22Rv1 (cell line): ENCODE data around the gene TMEM212.

Experiments
- H3K27ac ChIP-seq: fragments of 450-650 bp; 2 replicates; pipeline ENCODE4 v1.5.1; 2017
- ZFX ChIP-seq: fragments of 450-650 bp; IDR thresholded peaks from 2 replicates; pipeline ENCODE4 v1.6.1; 2017; ENCODE audit warnings: antibody characterized with exemption, borderline replicate concordance
- TF ChIP-seq, protein P1 (sequence below): fragments of 450-650 bp; IDR thresholded peaks from 2 replicates; pipeline ENCODE4 v1.5.1; 2017; ENCODE audit warnings: mild to moderate bottlenecking

TMEM212 gene

GRCh38 chr3:171888466-171888865 lies 45.3 kb downstream of the TMEM212 start:
- no peak for TF ChIP-seq ZFX
- TF ChIP-seq, protein P1, sequence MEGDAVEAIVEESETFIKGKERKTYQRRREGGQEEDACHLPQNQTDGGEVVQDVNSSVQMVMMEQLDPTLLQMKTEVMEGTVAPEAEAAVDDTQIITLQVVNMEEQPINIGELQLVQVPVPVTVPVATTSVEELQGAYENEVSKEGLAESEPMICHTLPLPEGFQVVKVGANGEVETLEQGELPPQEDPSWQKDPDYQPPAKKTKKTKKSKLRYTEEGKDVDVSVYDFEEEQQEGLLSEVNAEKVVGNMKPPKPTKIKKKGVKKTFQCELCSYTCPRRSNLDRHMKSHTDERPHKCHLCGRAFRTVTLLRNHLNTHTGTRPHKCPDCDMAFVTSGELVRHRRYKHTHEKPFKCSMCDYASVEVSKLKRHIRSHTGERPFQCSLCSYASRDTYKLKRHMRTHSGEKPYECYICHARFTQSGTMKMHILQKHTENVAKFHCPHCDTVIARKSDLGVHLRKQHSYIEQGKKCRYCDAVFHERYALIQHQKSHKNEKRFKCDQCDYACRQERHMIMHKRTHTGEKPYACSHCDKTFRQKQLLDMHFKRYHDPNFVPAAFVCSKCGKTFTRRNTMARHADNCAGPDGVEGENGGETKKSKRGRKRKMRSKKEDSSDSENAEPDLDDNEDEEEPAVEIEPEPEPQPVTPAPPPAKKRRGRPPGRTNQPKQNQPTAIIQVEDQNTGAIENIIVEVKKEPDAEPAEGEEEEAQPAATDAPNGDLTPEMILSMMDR, result no peak

DNA sequence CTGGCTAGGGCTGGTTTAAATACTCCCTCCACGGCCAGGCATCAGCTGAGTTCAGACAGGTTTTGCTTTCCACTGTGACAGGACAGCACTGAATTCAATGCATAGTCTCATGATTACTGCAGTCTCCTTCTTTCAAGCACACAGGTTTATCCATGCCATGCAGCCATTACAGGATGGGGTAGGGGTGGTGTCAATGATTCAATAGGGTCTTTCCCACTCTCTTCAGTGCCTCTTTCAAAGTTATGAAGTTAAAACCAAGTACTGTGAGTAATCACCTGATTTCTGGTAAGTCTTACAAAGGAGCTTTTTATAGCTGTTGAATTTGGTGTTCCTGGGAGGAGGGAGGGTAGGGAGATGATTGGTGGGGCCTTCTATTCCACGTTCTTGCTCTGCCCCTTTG lies 47.2 kb downstream of the TMEM212 start:
- TF ChIP-seq, protein P1, result no peak
- no peak for TF ChIP-seq ZFX
- no peak overlapping the region for H3K27ac ChIP-seq

More at GRCh38 chr3:171888466-171888865, 45.3 kb downstream of the TMEM212 start:
- H3K27ac ChIP-seq, result no peak overlapping the region

DNA sequence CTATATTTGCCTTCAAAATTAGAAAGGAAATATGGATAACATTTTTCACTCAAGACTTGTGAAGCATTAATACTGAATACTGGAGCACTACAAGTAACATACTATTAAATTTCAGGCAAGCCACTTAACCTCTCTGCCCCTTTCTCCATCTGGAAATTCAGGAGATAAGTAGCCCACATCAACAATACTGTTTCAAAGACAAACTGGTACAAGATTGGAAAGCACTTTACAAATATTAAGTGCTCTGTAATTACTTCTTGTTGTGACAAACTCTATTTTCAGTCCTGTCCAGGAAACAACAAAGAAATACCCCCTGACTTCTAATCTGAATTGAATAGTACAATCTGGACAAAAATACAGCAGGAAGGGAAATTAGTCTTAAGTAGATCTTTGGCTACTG lies 49.3 kb downstream of the TMEM212 start:
- TF ChIP-seq ZFX, result no peak
- TF ChIP-seq, protein P1, result no peak
- H3K27ac ChIP-seq, result no peak overlapping the region

GRCh38 chr3:171895291-171895690 lies 52.1 kb downstream of the TMEM212 start:
- no peak for TF ChIP-seq ZFX
- TF ChIP-seq, protein P1, result no peak
- H3K27ac ChIP-seq, result no peak overlapping the region

DNA sequence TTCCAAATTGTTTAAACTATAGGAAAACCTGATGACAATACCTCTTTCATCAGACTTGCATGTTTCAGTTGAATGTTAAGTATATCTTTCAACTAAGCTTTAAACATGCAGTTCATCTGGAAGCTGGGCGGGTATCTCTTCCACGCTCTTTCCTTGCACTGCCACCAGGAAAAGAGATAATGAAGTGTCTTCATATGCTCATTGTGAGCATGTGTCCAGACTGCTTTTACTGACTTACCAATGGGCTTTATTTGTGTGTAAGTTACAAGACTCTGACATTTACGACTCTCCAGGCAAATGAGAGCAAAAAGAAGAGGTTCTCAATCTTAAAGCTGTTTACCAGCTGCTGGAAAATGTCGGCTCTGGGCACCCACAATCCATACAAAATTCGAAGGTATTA lies 52.8 kb downstream of the TMEM212 start:
- TF ChIP-seq, protein P1, result no peak
- TF ChIP-seq ZFX, result no peak
- no peak overlapping the region for H3K27ac ChIP-seq

DNA sequence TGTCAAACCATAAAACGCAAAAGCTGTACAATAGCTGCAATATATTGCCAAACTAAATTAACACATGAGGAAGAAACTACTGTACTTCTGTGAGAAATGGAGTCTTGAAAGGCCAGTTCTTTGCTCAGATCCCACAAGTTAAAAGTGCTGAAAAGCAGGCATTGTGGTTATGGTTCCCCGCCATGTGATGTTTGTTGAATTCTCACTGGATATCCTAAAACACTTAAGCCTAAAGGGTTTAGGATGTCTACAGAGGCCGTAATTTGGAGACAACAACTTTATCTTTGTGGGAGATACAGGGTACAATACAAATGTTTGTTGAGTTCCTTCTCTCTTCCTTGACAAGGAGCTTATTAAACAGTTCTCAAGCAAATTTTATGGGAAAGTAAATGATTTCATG lies 53.2 kb downstream of the TMEM212 start:
- no peak for TF ChIP-seq ZFX
- TF ChIP-seq, protein P1, result no peak
- H3K27ac ChIP-seq, result no peak overlapping the region

GRCh38 chr3:171898192-171898591 lies 55.0 kb downstream of the TMEM212 start:
- TF ChIP-seq ZFX, result no peak
- TF ChIP-seq, protein P1, result no peak

More at GRCh38 chr3:171898192-171898591, 55.0 kb downstream of the TMEM212 start:
- no peak overlapping the region for H3K27ac ChIP-seq
